Measurements from ENCODE around the gene C1QTNF3. TPM values are rescaled to one million over a fixed set of nuclear protein-coding genes. Genes with fewer than 3 reads are reported as not detected.
"Not testable (repeated sequence)": the region's sequence is repeated elsewhere in the genome, so short reads cannot be mapped to it uniquely, and the experiment has no call there.

C1QTNF3 gene
- total RNA-seq, 1 donor: 2.2 TPM

DNA sequence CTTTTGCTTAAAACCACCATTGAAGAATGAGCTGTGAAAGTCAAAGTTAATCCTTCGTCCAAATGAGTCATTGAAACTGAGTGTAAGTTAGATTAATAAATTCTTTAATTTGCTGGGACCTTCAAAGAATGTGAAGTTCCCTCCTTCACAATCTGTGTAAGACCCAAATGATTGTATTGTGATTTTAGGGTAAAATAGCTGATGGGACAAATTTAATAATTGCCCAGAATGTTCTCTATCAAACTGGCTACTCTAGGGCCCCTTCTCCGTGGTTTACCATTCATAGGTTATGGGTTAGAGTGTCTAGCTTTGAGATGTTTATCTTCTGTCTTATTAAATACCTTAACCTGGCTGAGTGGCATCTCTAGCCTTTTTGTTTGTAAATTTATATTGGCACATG lies 11.9 kb downstream of the C1QTNF3 start:
- TF ChIP-seq, protein P1, sequence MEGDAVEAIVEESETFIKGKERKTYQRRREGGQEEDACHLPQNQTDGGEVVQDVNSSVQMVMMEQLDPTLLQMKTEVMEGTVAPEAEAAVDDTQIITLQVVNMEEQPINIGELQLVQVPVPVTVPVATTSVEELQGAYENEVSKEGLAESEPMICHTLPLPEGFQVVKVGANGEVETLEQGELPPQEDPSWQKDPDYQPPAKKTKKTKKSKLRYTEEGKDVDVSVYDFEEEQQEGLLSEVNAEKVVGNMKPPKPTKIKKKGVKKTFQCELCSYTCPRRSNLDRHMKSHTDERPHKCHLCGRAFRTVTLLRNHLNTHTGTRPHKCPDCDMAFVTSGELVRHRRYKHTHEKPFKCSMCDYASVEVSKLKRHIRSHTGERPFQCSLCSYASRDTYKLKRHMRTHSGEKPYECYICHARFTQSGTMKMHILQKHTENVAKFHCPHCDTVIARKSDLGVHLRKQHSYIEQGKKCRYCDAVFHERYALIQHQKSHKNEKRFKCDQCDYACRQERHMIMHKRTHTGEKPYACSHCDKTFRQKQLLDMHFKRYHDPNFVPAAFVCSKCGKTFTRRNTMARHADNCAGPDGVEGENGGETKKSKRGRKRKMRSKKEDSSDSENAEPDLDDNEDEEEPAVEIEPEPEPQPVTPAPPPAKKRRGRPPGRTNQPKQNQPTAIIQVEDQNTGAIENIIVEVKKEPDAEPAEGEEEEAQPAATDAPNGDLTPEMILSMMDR (IDR thresholded peaks at IDR 0.05; ENCODE audit: extremely low read depth, low read depth, low read length): no peak
- Histone ChIP-seq H3K36me3 (ENCODE audit: insufficient read depth, low read length) (no peaks in the 10 kb centered on the region), H3K9me3 (ENCODE audit: low read depth, low read length) (no peaks in the 10 kb centered on the region), H3K4me2 (ENCODE audit: insufficient read depth, low read length) (no peak overlapping the region), H3K79me2 (ENCODE audit: insufficient read depth, low read length) (no peaks in the 10 kb centered on the region), H3K27ac (ENCODE audit: low read depth, low read length) (no peak overlapping the region), H4K20me1 (ENCODE audit: insufficient read depth, low read length) (no peaks in the 10 kb centered on the region), H3K4me1 (ENCODE audit: insufficient read depth, low read length) (no peaks in the 10 kb centered on the region), H3K27me3 (ENCODE audit: insufficient read depth, low read length) (no peaks in the 10 kb centered on the region), H3K4me3 (ENCODE audit: insufficient read depth, low read length) (no peak overlapping the region), H2AFZ (ENCODE audit: low read length) (no peak overlapping the region)
- DNase-seq (ENCODE audit: insufficient read length, low spot score, missing footprints): no peak

DNA sequence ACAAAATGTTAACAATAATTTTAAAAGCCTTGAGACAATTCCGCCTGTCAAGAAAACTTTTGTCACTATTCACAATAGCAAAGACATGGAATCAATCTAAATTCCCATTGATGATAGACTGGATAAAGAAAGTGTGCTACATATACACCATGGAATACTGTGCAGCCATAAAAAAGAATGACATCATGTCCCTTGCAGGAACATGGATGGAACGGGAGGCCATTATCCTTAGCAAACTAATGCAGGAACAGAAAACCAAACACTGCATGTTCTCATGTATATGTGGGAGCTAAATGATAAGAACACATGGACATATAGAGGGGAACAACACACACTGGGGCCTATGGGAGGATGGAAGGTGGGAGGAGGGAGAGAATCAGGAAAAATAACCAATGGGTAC lies 12.4 kb downstream of the C1QTNF3 start:
- not testable (repeated sequence) for H3K27me3 ChIP-seq (ENCODE audit: insufficient read depth, low read length); H3K4me3 ChIP-seq (ENCODE audit: insufficient read depth, low read length); H3K36me3 ChIP-seq (ENCODE audit: insufficient read depth, low read length); H3K9me3 ChIP-seq (ENCODE audit: low read depth, low read length); H3K4me2 ChIP-seq (ENCODE audit: insufficient read depth, low read length); H4K20me1 ChIP-seq (ENCODE audit: insufficient read depth, low read length); H3K79me2 ChIP-seq (ENCODE audit: insufficient read depth, low read length); H2AFZ ChIP-seq (ENCODE audit: low read length); H3K27ac ChIP-seq (ENCODE audit: low read depth, low read length); H3K4me1 ChIP-seq (ENCODE audit: insufficient read depth, low read length); DNase-seq (ENCODE audit: insufficient read length, low spot score, missing footprints)

DNA sequence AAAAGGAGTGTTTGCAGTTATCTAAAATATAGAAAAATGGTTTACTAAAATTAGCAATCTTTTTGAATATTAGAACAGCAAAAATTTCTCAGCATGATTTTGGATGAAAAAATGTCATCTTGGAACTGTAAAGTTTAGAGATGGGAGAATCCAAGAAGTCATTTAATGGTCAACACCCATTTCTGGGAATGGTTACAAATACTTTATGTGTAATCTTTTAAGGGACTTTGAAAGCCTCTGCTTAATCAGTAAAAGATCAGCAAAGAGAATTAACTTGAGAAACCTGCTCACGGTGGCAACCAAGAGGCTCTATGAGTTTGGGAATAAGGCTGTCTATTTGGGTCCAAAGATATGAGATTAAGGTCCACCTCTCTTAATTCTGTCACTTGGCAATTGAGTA lies 13.0 kb downstream of the C1QTNF3 start:
- Histone ChIP-seq H3K79me2 (ENCODE audit: insufficient read depth, low read length) (no peaks in the 10 kb centered on the region), H3K4me2 (ENCODE audit: insufficient read depth, low read length) (no peak overlapping the region), H3K9me3 (ENCODE audit: low read depth, low read length) (no peaks in the 10 kb centered on the region), H3K36me3 (ENCODE audit: insufficient read depth, low read length) (no peaks in the 10 kb centered on the region), H3K4me1 (ENCODE audit: insufficient read depth, low read length) (no peaks in the 10 kb centered on the region), H3K27me3 (ENCODE audit: insufficient read depth, low read length) (no peaks in the 10 kb centered on the region), H4K20me1 (ENCODE audit: insufficient read depth, low read length) (no peaks in the 10 kb centered on the region), H2AFZ (ENCODE audit: low read length) (no peak overlapping the region), H3K27ac (ENCODE audit: low read depth, low read length) (no peak overlapping the region), H3K4me3 (ENCODE audit: insufficient read depth, low read length) (no peak overlapping the region)
- DNase-seq (ENCODE audit: insufficient read length, low spot score, missing footprints): no peak
- TF ChIP-seq, protein P1 (IDR thresholded peaks at IDR 0.05; ENCODE audit: extremely low read depth, low read depth, low read length): no peak

DNA sequence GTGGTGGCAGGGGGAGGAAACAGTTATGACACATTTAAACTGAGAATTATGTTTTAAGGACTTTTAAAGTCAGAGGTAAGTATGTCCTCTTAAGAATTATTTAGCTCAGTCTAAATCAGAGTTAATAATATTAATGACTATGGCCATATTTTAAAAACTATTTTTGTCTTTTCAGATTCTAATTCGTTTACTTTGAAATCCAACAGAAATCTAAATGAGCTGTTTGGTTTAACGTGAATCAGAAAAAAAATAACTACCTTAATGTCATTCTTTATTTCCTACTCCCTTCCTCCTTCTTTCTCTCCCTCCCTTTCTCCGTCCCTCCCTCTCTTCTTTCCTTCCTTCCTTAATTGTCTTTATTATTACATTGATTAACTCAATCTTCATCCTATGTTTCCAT lies 14.7 kb downstream of the C1QTNF3 start:
- Histone ChIP-seq H3K36me3 (ENCODE audit: insufficient read depth, low read length) (no peaks in the 10 kb centered on the region), H3K79me2 (ENCODE audit: insufficient read depth, low read length) (no peaks in the 10 kb centered on the region), H3K4me3 (ENCODE audit: insufficient read depth, low read length) (no peak overlapping the region), H3K27me3 (ENCODE audit: insufficient read depth, low read length) (no peaks in the 10 kb centered on the region), H3K27ac (ENCODE audit: low read depth, low read length) (no peak overlapping the region), H3K4me2 (ENCODE audit: insufficient read depth, low read length) (no peak overlapping the region), H3K9me3 (ENCODE audit: low read depth, low read length) (no peaks in the 10 kb centered on the region), H3K4me1 (ENCODE audit: insufficient read depth, low read length) (no peaks in the 10 kb centered on the region), H4K20me1 (ENCODE audit: insufficient read depth, low read length) (no peaks in the 10 kb centered on the region), H2AFZ (ENCODE audit: low read length) (no peak overlapping the region)
- DNase-seq (ENCODE audit: insufficient read length, low spot score, missing footprints): no peak
- TF ChIP-seq, protein P1 (IDR thresholded peaks at IDR 0.05; ENCODE audit: extremely low read depth, low read depth, low read length): no peak
